Medulla oblongata (tissue), 1 donor: ENCODE data around the gene OTUD5.
"Not testable (repeated sequence)": the region's sequence is repeated elsewhere in the genome, so short reads cannot be mapped to it uniquely, and the experiment has no call there.

Experiments
- DNase-seq: peaks from one replicate; pipeline ENCODE4 v3.0.0-alpha.2; 2015; ENCODE audit errors: extremely low spot score

Gene OTUD5

DNA sequence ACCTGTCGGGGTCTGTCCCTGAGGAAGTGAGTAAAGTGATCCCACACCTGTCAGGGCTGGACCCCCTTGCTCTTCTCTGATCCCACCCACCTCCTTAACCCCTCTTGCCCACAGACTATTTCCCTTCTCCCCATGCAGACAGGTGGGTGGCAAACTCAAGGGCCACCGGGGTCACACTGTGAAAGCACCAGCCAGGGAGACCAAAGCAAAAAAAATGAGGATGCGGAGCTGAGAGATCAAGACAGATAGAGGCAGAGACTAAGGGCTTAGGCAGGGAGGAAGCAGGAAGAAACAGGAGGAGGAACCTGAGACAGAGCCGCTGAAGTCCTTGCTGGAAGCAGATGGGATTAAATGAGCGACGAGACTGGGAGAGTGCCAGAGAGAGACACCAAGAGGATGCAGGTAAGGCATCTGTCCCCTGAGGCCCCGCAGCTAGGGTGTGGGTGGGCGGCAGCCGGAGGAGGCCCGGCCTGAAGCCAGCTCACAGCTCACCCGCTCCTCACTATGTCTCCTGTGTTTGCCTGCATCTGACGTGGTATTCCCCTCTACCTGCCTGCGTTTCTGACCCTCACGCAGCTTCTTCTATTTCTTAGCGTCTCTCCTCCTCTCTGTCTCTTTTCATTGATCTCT is 67.0 kb downstream of the OTUD5 start:
- DNase-seq, result no peak

DNA sequence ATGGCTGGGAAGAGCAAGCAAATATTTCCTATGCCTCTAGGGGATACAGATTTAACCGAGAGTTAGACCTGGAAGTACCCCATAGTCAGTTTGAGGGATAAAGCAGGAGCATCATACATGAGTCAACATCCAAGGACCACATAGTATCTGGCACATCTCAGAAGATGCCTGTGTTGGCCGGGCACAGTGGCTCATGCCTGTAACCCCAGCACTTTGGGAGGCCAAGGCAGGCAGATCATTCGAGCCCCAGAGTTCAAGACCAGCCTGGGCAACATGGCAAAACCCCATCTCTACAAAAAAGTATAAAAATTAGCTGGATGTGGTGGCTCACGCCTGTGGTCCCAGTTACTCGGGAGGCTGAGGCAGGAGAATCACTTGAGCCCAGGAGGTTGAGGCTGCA is 70.8 kb downstream of the OTUD5 start:
- not testable (repeated sequence) for DNase-seq

DNA sequence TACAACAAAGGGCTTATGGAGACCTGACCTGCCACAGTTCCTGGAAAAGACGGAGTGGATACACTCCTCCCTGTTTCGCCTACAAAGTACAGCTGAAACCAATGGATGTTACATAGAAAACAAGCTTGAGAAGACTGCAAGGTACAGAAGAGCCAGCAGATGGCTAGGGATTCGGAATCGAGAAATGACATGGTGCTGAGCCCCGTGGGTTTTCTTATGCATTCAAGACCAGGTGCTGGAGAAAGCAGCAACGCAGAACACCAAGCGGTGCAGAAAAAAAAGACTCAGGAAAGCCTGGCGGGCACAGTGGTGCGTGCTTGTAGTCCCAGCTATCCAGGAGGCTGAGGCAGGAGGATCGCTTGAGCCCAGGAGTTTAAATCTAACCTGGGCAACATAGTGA is 73.7 kb downstream of the OTUD5 start:
- DNase-seq, result no peak

DNA sequence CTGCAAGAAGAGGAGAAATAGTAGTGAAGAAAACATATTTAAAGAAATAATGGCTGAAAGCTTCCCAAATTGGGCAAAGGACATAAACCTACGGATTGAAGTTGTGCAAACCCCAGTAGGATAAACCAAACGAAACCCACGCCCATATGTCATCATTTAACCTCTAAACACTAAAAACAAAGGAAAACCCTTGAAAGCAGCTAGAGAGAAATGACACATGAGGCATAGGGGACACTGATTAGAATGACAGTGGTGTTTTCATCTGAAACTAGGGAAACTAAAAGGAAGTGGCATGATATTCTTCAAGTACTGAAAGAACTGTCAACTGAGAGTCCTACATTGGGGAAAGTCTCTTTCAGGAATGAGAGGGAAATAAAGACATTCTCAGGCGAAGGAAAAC is 80.5 kb downstream of the OTUD5 start:
- DNase-seq, result not testable (repeated sequence)
